Esophagus muscularis mucosa (tissue), 3 donors: Measurements from ENCODE around the gene STRN4.

Experiments
- POLR2AphosphoS5 ChIP-seq, 2 donors: sonication (generic); formaldehyde crosslinking; IDR thresholded peaks; one replicate each; pipeline ENCODE4 v1.6.1; 2017; ENCODE audit warnings: antibody characterized with exemption in 2 of 2
- TF ChIP-seq, protein P1 (sequence below), 3 experiments: fragments of 200-600 bp in 2 of 3; fragments of 450-650 bp in 1 of 3; sonication (generic) in 2 of 3; IDR thresholded peaks; one replicate each; pipeline ENCODE4 v1.5.1; 2017 to 2019; ENCODE audit warnings: antibody characterized with exemption in 3 of 3, mild to moderate bottlenecking in 2 of 3, moderate library complexity in 1 of 3

DNA sequence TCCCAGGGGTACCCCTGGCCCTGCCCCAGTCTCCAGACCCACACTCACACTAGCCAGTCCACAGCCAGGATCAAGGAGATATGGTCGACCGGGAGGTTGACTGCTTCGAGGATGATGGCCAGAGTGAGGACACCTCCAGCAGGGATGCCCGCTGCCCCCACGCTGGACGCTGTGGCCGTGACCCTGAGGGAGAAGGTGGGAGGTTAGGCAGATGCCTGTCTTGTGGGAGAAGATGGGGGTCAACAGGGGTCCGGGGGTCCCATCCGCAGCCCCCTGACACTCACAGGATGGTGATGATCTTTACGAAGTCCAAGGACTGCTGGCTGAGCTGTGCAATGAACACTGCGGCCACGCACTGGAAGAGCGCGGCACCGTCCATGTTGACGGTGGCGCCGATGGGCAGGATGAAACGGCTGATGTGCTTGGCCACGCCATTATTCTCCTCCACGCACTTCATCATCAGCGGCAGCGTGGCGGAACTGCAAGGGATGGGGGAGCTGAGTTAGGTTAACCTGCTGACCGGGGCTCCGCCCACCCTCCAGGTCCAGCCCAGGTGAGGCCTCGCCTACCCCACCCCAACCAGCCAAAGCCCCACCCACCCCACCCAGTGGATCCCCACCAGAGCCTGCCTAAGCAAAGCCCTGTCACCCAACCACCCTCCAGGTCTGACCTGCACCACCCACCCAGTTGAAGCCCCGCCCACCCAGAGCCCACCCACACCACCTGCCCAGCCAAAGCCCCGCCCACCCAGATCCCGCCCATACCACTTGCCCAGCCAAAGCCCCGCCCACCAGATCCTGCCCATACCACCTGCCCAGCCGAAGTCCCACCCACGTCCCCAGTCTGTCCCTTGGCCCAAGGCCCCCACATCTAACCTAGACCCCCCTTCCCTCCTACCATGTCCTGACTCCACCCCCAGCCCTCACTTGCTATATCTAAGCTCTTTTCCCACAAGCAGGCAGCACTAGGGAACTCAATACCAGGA, 31.0 kb upstream of the STRN4 start:
- TF ChIP-seq, protein P1, sequence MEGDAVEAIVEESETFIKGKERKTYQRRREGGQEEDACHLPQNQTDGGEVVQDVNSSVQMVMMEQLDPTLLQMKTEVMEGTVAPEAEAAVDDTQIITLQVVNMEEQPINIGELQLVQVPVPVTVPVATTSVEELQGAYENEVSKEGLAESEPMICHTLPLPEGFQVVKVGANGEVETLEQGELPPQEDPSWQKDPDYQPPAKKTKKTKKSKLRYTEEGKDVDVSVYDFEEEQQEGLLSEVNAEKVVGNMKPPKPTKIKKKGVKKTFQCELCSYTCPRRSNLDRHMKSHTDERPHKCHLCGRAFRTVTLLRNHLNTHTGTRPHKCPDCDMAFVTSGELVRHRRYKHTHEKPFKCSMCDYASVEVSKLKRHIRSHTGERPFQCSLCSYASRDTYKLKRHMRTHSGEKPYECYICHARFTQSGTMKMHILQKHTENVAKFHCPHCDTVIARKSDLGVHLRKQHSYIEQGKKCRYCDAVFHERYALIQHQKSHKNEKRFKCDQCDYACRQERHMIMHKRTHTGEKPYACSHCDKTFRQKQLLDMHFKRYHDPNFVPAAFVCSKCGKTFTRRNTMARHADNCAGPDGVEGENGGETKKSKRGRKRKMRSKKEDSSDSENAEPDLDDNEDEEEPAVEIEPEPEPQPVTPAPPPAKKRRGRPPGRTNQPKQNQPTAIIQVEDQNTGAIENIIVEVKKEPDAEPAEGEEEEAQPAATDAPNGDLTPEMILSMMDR (IDR thresholded peaks at IDR 0.05), result no peak
- TF ChIP-seq POLR2AphosphoS5 (IDR thresholded peaks at IDR 0.05), result no peak
